RPMI7951 (cell line): ENCODE results near the gene ANKRD37. TPM values are rescaled to one million over a fixed set of nuclear protein-coding genes. Genes with fewer than 3 reads are reported as not detected.

ENCODE experiments used
- DNase-seq: peaks from one replicate; pipeline ENCODE4 v3.0.0-alpha.2; 2012; ENCODE audit warnings: low read depth
- total RNA-seq: library from RNA; depleted of rRNA; stranded (reverse); fragments of >200 nt; shearing (Covaris generic); gene quantifications from 2 replicates; pipeline ENCODE4 v1.2.3, GENCODE V29; 2014; rRNA removed

The ANKRD37 gene
- total RNA-seq, 1 experiment from 2014 or later, result 38.2 TPM

GRCh38 chr4:185416955-185417354 is 20.3 kb downstream of the ANKRD37 start:
- no peak for DNase-seq

- DNase-seq, result peak; percentile 74
Measured at GRCh38 chr4:185421366-185422124, 24.9 kb downstream of the ANKRD37 start.

DNA sequence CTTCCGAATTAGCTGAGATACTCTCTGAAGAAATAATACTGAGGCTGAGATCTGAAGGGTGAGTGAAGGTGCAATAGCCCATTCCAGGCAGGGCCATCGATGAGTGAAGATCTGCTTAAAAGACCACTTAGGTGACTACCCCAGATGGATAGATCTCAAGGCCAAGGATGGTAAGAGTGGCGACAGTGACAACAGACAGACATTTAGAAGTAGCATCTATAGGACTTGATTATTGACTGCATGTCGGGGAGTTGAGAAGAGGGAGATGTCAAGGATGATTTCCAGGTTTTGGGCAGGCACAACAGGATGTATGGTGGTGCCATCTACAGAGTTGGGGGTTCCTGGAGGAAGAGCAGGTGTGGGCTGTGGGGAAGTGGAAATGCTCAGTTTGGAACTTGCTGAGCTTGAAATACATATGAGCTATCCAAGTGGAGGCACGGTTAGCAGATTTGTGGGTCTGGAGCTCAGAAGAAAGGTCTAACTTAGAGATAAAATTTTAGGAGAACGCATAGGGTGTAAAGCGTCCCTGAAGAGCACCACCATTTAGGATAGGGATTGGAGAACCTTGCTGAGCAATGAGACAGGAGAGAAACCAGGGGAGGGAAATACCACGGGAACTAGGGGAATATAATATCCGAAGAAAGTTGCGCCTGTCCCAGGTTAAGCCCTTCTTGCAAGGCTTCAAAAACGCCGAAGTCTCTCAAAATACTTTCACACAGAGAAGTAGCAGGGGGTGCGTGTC is 28.4 kb downstream of the ANKRD37 start:
- no peak for DNase-seq

GRCh38 chr4:185425647-185426352 is 29.2 kb downstream of the ANKRD37 start, which contains the start of gene UFSP2:
Gene UFSP2, minus strand, starts transcription at chr4:185425964. Its CDS starts 96 bp downstream, at chr4:185425868.
- DNase-seq, result peak; percentile 88

GRCh38 chr4:185426960-185427688 is 30.5 kb downstream of the ANKRD37 start:
- no peak for DNase-seq

DNA sequence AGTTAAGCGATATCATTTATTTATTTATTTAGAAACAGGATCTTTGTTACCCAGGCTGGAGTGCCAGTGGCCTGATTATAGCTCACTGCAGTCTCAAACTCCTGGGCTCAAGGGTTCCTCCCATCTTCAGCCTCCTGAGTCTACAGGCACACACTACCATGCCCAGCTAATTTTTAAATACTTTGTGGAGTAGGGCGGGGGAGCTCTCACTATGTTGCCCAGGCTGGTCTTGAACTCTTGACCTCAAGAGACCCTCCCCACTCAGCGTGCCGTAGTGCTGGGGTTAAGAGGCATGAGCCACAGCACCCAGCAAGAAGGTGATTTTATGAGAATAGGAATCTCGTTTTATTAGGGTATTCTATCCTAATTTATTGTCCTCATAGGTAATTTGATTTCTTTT is 33.0 kb downstream of the ANKRD37 start:
- DNase-seq, result no peak

DNA sequence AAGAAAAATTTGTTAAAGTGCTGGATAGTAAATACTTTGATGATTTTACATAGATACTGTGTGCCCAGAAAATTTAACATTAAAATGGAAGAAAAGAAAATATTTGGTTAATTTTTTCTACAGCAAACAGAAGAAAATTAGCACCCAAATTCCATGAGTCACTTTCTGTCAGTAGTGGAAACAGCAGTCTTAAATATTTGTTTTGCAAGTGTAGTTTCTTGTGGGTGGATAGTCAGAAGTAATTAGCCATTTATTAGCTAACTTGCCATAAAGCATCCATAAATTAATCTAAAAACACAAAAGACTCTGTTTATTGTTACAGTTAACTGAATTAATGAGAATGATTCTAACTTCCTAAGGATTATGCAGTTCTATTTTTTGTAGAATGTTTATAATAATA is 38.8 kb downstream of the ANKRD37 start:
- DNase-seq, result no peak

DNA sequence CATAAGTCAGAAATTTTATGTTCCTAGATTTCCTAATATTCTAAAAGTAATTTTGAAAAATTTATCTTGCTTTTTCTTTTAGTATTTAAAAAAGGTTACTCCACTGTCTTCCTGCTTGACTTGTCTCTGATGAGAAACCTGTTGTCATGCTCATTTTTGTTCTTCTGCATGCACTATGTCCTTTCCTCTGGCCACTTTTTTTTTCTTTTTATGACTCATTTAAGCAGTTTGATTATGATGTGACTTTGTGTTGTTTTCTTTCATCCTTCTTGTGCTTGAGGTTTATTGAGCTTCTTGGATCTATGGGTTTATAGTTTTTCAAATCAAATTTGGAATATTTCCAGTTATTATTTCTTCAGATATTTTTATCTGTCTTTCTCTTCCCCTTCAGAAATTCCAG is 41.2 kb downstream of the ANKRD37 start:
- no peak for DNase-seq

DNA sequence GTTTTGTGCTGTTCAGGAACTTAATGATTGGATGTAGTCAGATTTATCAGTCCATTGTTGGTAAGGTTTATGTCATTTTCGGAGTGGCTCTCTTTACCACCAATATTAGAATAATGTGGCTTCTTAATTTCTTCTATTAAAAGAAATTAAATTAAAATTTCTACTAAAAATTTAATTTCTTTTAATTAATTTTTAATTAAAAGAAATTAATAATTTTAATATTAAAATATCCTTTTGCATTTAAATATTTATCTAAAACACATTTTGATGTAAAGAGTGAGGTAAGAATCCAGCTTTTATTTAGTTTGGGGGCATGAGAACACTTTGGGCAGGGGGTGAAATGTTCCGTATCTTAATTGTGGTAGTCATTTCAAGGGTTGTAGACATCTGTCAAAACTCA is 44.8 kb downstream of the ANKRD37 start:
- no peak for DNase-seq

- no peak for DNase-seq
Measured at GRCh38 chr4:185445209-185445608, 48.6 kb downstream of the ANKRD37 start.

Other genes with a start within 250 kb of the ANKRD37 start
- 23.7 and 28.1 TPM in 2 replicates for gene CFAP97, start 192.8 kb upstream of the ANKRD37 start, total RNA-seq
- 16.1 and 18.3 TPM in 2 replicates for gene SNX25, start 187.2 kb upstream of the ANKRD37 start, total RNA-seq
- gene LRP2BP, start 917 bp upstream of the ANKRD37 start, total RNA-seq, result 0.48 and 0.68 TPM in 2 replicates
- 28.8 and 38.6 TPM in 2 replicates for gene UFSP2, start 29.1 kb downstream of the ANKRD37 start, total RNA-seq
- gene CCDC110, start 74.9 kb downstream of the ANKRD37 start, total RNA-seq, result 1.2 and 3.3 TPM in 2 replicates
- gene PDLIM3, start 138.7 kb downstream of the ANKRD37 start, total RNA-seq, result 13.6 and 21.7 TPM in 2 replicates